ENCODE results near the gene EHF. TPM values are rescaled to one million over a fixed set of nuclear protein-coding genes. Genes with fewer than 3 reads are reported as not detected.

The EHF gene
- total RNA-seq, 1 donor from 2014 or later = 239 TPM

DNA sequence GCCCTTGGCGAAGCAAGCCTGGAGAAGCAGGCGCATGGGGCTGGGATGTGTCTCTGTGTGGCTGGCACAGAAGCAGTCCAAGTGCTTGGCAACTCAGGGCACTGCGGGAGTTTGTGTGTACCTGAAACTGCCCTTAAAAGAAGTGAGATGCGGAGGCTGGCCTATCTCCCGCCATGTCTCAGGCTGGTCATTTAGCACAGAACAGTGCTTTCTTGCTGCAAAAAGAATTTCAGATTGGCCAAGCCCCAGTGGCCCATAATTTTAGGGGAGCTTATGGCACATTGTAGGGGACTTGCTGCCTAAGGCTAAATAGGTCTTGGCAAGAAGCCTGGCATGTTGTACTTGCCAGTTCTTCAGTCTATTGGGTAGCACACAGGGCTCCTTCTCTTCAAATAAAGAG is 16.4 kb downstream of the EHF start:
- no peak for FAIRE-seq
- no peak for DNase-seq (ENCODE audit: low read depth)
- H3K36me3 ChIP-seq (ENCODE audit: control insufficient read depth, insufficient read depth, low read length) = peaks cover 10% of the 10 kb centered on the region
- no peaks in the 10 kb centered on the region for H3K27me3 ChIP-seq (ENCODE audit: control insufficient read depth, insufficient read depth, low read length)
- H3K4me3 ChIP-seq (ENCODE audit: low read depth, low read length) = no peak overlapping the region
- TF ChIP-seq, protein P1, sequence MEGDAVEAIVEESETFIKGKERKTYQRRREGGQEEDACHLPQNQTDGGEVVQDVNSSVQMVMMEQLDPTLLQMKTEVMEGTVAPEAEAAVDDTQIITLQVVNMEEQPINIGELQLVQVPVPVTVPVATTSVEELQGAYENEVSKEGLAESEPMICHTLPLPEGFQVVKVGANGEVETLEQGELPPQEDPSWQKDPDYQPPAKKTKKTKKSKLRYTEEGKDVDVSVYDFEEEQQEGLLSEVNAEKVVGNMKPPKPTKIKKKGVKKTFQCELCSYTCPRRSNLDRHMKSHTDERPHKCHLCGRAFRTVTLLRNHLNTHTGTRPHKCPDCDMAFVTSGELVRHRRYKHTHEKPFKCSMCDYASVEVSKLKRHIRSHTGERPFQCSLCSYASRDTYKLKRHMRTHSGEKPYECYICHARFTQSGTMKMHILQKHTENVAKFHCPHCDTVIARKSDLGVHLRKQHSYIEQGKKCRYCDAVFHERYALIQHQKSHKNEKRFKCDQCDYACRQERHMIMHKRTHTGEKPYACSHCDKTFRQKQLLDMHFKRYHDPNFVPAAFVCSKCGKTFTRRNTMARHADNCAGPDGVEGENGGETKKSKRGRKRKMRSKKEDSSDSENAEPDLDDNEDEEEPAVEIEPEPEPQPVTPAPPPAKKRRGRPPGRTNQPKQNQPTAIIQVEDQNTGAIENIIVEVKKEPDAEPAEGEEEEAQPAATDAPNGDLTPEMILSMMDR (IDR thresholded peaks at IDR 0.05; ENCODE audit: insufficient read depth, low read length, severe bottlenecking) = no peak

DNA sequence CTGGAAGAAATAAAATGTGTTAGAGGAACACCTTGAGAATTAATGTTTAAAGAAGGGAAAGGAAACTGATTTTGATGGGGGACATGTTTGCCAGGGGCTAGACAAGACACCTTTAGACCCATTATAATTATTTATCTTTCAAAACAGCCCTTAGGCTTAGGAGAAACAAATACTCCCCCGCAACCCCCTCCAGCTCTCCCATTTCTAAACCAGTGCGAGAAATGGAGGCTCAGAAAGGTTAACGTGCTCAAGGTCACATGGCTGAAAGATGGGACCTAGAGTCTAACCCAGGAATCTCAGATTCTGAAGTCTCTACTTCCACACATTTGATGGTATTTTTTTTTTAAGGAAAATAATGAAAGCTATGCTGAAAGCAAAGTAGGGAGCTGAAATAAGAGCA is 18.0 kb downstream of the EHF start:
- TF ChIP-seq, protein P1 (IDR thresholded peaks at IDR 0.05; ENCODE audit: insufficient read depth, low read length, severe bottlenecking) = no peak
- H3K36me3 ChIP-seq (ENCODE audit: control insufficient read depth, insufficient read depth, low read length) = peaks cover 20% of the 10 kb centered on the region
- no peaks in the 10 kb centered on the region for H3K27me3 ChIP-seq (ENCODE audit: control insufficient read depth, insufficient read depth, low read length)
- no peak for FAIRE-seq
- no peak for DNase-seq (ENCODE audit: low read depth)
- H3K4me3 ChIP-seq (ENCODE audit: low read depth, low read length) = no peak overlapping the region

DNA sequence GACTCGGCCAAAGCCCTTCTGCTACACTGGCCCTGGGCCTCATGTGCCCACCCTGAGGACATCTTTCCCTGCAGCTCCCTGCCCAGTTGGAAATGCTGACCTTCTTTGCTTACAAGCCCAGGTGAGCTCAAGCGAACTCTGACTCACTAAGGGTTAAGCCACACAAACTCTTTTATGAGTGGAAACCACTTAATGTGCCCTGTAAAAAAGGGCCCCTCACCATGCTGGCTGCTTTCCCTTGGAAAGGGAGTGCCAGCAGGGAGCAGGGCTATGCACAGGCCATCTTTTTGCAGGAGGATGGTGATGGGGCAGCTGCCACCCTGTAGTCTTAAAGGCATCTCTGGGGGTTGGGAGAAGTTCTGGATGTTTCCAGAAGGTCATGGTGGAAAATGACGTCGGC is 18.7 kb downstream of the EHF start:
- DNase-seq (ENCODE audit: low read depth) (no peak), FAIRE-seq (peak; percentile 43)
- Histone ChIP-seq H3K4me3 (ENCODE audit: low read depth, low read length) (no peak overlapping the region), H3K36me3 (ENCODE audit: control insufficient read depth, insufficient read depth, low read length) (peaks cover 20% of the 10 kb centered on the region), H3K27me3 (ENCODE audit: control insufficient read depth, insufficient read depth, low read length) (no peaks in the 10 kb centered on the region)
- TF ChIP-seq, protein P1 (IDR thresholded peaks at IDR 0.05; ENCODE audit: insufficient read depth, low read length, severe bottlenecking) = no peak

DNA sequence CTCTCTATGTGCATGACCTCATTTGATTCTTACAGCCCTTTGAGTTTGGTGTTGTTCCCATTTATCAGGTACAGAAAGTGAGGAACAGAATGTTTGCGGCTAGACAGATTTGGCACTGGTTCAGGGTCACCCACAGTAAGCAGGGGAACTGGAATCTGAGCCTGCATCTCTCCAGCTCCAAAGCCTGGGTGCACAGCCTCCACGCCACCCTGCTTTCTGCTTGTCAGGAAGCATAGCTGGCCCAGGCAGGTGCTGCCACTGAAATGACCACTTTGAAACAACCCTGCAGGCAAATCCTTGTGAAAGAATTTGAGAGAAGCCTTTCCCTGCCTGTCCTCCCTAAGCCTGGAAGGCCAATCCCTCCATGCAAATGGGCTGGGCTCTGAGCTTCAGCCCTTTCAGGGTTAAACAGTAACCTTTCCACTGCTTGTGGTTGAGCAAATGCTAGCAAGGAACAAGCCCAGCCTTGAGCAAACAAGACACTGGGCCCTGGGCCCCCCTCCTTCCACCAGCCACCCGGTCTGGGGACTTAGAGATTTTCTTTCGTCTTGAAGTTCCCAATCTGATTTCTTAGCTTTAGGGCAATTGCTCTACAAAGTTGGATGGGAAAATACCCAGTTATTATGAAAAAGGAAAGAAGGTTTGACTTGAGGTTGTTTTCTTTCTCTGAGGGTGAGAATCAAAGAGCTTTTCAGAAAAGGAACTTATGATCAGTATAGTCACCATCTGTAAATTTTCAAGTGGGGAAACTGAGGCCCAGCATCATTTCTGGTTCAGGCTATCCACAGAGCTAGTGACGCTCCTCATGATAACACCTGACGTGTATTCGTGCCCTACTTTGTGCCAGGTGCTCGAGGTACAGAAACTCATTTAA is 19.4 kb downstream of the EHF start:
- FAIRE-seq (peak; percentile 70), DNase-seq (ENCODE audit: low read depth) (peak; percentile 80)
- H3K4me3 ChIP-seq (ENCODE audit: low read depth, low read length) = no peak overlapping the region
- H3K27me3 ChIP-seq (ENCODE audit: control insufficient read depth, insufficient read depth, low read length) = no peaks in the 10 kb centered on the region
- H3K36me3 ChIP-seq (ENCODE audit: control insufficient read depth, insufficient read depth, low read length) = peaks cover 24% of the 10 kb centered on the region
- TF ChIP-seq, protein P1 (IDR thresholded peaks at IDR 0.05; ENCODE audit: insufficient read depth, low read length, severe bottlenecking) = no peak

DNA sequence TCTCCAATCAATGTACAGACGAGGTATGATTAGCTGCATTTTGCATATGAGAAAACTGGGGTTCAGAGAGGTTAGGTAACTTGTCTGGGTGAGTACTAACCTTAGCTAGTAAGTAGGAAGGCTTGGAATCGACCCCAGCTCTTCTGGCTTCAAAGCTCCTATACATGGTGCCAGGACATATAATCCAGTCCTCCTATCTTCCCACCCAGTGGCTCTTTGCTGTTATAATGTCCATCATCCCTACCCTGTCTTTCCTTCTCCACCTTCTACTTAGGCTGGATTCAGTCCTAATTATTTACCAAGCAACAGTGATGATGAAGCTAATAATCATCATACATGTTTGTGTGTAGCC is 20.0 kb downstream of the EHF start:
- H3K36me3 ChIP-seq (ENCODE audit: control insufficient read depth, insufficient read depth, low read length) = peaks cover 26% of the 10 kb centered on the region
- no peak for DNase-seq (ENCODE audit: low read depth)
- no peak for FAIRE-seq
- H3K27me3 ChIP-seq (ENCODE audit: control insufficient read depth, insufficient read depth, low read length) = no peaks in the 10 kb centered on the region
- TF ChIP-seq, protein P1 (IDR thresholded peaks at IDR 0.05; ENCODE audit: insufficient read depth, low read length, severe bottlenecking) = no peak
- no peak overlapping the region for H3K4me3 ChIP-seq (ENCODE audit: low read depth, low read length)

DNA sequence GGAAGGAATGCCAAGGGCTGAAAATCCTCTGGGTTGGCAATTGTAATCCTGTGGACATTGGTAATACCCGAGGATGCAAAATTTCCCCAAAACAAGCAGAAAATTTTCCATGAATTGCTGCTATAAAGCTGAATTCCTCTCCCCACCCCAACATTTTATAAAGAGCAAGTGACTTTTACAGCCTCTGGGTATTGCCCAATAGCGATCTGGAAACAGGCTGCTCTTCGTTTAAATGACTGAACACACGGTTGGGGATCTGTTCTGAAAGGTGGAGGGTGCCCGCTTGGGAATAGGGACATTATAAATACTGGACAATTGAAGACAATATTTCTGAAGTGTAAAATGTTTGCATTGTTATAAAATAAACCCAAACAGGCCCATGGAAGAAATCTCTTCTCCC is 20.6 kb downstream of the EHF start:
- no peaks in the 10 kb centered on the region for H3K27me3 ChIP-seq (ENCODE audit: control insufficient read depth, insufficient read depth, low read length)
- FAIRE-seq (no peak), DNase-seq (ENCODE audit: low read depth) (no peak)
- H3K4me3 ChIP-seq (ENCODE audit: low read depth, low read length) = no peak overlapping the region
- peaks cover 32% of the 10 kb centered on the region for H3K36me3 ChIP-seq (ENCODE audit: control insufficient read depth, insufficient read depth, low read length)
- TF ChIP-seq, protein P1 (IDR thresholded peaks at IDR 0.05; ENCODE audit: insufficient read depth, low read length, severe bottlenecking) = no peak
